Measurements from ENCODE around the gene PCBP3. TPM values are rescaled to one million over a fixed set of nuclear protein-coding genes. Genes with fewer than 3 reads are reported as not detected.

Gene PCBP3
- total RNA-seq, 1 donor from 2014 or later, result 11.8 TPM

GRCh38 chr21:45816794-45817193 is 173.3 kb downstream of the PCBP3 start:
- DNase-seq (ENCODE audit: low spot score), result no peak
- Mint-ChIP-seq H3K9me3 (ENCODE audit: low read depth) (no peaks in the 10 kb centered on the region), H3K36me3 (ENCODE audit: low read depth) (peaks cover 2% of the 10 kb centered on the region), H3K4me3 (ENCODE audit: unreplicated experiment) (no peak overlapping the region), H3K4me1 (ENCODE audit: low read depth) (peaks cover 32% of the 10 kb centered on the region), H3K27me3 (ENCODE audit: low read depth) (peaks cover 4% of the 10 kb centered on the region), H3K27ac (ENCODE audit: unreplicated experiment) (no peak overlapping the region)
- no peak for TF ChIP-seq CTCF (IDR thresholded peaks at IDR 0.05)

GRCh38 chr21:45817345-45817744 is 173.8 kb downstream of the PCBP3 start:
- no peak for DNase-seq (ENCODE audit: low spot score)
- Mint-ChIP-seq H3K4me3 (ENCODE audit: unreplicated experiment) (no peak overlapping the region), H3K9me3 (ENCODE audit: low read depth) (no peaks in the 10 kb centered on the region), H3K27me3 (ENCODE audit: low read depth) (peaks cover 5% of the 10 kb centered on the region), H3K4me1 (ENCODE audit: low read depth) (peaks cover 32% of the 10 kb centered on the region), H3K27ac (ENCODE audit: unreplicated experiment) (peak overlapping the region; percentile 66), H3K36me3 (ENCODE audit: low read depth) (peaks cover 2% of the 10 kb centered on the region)
- no peak for TF ChIP-seq CTCF (IDR thresholded peaks at IDR 0.05)

DNA sequence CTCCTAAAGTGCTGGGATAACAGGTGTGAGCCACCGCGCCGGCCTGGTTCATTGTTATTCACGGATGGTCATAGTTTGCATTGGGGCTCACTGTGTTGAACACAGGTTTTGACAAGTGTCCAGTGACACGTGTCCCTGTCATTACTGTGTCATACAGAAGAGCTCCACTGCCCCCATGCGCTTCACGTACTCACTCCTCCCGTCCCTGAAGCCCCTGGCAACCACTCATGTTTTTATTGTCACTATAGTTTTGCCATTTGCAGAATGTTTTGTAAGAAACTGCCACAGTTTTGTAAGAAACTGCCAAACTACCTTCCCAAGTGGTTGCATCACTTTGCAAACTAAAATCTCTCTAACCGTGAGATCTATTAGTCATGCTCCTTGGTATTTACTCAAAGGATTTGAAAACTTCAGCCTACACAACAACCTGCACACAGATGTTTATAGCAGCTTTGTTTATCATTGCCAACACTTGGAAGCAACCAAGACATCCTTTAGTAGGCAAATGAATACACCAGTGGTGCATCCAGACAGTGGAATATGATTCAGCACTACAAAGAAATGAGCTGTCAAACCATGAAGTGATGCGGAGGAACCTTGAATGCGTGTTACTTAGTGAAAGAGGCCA is 174.9 kb downstream of the PCBP3 start:
- no peak overlapping the region for H3K4me3 Mint-ChIP-seq (ENCODE audit: unreplicated experiment)
- peaks cover 32% of the 10 kb centered on the region for H3K4me1 Mint-ChIP-seq (ENCODE audit: low read depth)
- H3K27me3 Mint-ChIP-seq (ENCODE audit: low read depth), result peaks cover 3% of the 10 kb centered on the region
- peak overlapping the region; percentile 80 for H3K27ac Mint-ChIP-seq (ENCODE audit: unreplicated experiment)
- no peak for DNase-seq (ENCODE audit: low spot score)
- H3K36me3 Mint-ChIP-seq (ENCODE audit: low read depth), result peaks cover 2% of the 10 kb centered on the region
- H3K9me3 Mint-ChIP-seq (ENCODE audit: low read depth), result no peaks in the 10 kb centered on the region
- TF ChIP-seq CTCF (IDR thresholded peaks at IDR 0.05), result no peak

DNA sequence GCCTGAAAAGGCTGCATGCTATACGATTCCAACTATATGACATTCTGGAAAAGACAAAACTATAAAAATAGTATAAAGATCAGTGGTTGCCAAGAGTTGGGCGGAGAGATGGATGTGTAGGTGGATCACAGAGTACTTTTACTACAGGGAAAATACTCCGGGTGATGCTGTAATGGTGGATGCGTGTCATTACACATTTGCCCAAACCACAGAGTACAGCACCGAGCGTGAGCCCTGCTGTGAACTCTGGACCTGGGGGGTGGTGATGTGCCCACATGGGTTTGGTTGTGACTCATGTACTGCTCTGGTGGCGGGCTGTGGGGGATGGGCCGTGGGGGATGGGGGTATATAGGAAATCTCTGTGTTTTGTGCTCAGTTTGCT is 175.4 kb downstream of the PCBP3 start:
- H3K9me3 Mint-ChIP-seq (ENCODE audit: low read depth), result no peaks in the 10 kb centered on the region
- peaks cover 2% of the 10 kb centered on the region for H3K36me3 Mint-ChIP-seq (ENCODE audit: low read depth)
- peak overlapping the region; percentile 80 for H3K27ac Mint-ChIP-seq (ENCODE audit: unreplicated experiment)
- H3K4me1 Mint-ChIP-seq (ENCODE audit: low read depth), result peaks cover 32% of the 10 kb centered on the region
- TF ChIP-seq CTCF (IDR thresholded peaks at IDR 0.05), result peak; percentile 27
- H3K4me3 Mint-ChIP-seq (ENCODE audit: unreplicated experiment), result peak overlapping the region; percentile 7
- H3K27me3 Mint-ChIP-seq (ENCODE audit: low read depth), result peaks cover 3% of the 10 kb centered on the region
- no peak for DNase-seq (ENCODE audit: low spot score)

DNA sequence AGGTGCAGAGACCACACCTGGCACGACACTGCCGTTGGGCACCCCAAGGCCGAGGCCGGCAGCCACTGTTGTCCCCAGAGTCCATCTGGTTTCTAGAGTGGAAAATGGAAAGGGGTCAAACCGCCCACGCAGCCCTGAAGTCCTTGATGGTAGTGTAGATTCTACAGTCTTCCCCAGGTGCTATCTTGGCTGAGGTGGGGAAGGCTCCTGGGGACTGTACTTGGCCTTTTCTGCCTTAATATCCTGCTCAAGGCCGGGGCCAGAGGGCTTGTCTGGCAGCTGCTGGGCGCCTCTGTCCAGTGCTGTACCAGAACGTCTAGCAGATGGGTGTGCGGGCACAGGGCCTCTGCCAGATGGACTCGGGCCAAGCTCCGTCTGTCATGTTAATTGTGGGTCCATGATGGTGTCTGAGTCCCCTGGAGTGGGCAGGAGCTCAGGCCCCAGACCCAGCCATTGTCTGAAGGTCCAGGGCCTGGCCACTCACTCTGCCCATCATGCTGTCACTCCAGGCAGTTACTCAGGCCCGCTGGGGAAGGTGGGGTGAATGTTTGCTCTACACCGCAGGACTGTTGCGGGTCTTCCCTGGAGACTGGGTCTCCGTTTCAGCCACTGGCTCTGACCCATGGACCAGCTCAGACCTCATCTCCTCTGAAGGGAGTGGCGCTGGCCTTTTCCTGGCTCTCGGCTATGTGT is 176.1 kb downstream of the PCBP3 start:
- Mint-ChIP-seq H3K4me1 (ENCODE audit: low read depth) (peaks cover 32% of the 10 kb centered on the region), H3K27ac (ENCODE audit: unreplicated experiment) (peak overlapping the region; percentile 80), H3K27me3 (ENCODE audit: low read depth) (peaks cover 3% of the 10 kb centered on the region), H3K4me3 (ENCODE audit: unreplicated experiment) (no peak overlapping the region), H3K36me3 (ENCODE audit: low read depth) (peaks cover 2% of the 10 kb centered on the region), H3K9me3 (ENCODE audit: low read depth) (no peaks in the 10 kb centered on the region)
- no peak for TF ChIP-seq CTCF (IDR thresholded peaks at IDR 0.05)
- DNase-seq (ENCODE audit: low spot score), result no peak

Measured in chondrocyte (in vitro differentiated cells).